ENCODE results near the gene CYP11A1. TPM values are rescaled to one million over a fixed set of nuclear protein-coding genes. Genes with fewer than 3 reads are reported as not detected.

CYP11A1 gene
- total and polyA plus RNA-seq, 10 of the 15 experiments (the other 5 are each of a cell fraction or from before 2014, with no cell fraction given): 0.11 to 1.2 (median 0.23) TPM; not detected in 5

GRCh38 chr15:74388363-74388951 is 21.0 kb upstream of the CYP11A1 start (continued):
- TF ChIP-seq, protein P1, sequence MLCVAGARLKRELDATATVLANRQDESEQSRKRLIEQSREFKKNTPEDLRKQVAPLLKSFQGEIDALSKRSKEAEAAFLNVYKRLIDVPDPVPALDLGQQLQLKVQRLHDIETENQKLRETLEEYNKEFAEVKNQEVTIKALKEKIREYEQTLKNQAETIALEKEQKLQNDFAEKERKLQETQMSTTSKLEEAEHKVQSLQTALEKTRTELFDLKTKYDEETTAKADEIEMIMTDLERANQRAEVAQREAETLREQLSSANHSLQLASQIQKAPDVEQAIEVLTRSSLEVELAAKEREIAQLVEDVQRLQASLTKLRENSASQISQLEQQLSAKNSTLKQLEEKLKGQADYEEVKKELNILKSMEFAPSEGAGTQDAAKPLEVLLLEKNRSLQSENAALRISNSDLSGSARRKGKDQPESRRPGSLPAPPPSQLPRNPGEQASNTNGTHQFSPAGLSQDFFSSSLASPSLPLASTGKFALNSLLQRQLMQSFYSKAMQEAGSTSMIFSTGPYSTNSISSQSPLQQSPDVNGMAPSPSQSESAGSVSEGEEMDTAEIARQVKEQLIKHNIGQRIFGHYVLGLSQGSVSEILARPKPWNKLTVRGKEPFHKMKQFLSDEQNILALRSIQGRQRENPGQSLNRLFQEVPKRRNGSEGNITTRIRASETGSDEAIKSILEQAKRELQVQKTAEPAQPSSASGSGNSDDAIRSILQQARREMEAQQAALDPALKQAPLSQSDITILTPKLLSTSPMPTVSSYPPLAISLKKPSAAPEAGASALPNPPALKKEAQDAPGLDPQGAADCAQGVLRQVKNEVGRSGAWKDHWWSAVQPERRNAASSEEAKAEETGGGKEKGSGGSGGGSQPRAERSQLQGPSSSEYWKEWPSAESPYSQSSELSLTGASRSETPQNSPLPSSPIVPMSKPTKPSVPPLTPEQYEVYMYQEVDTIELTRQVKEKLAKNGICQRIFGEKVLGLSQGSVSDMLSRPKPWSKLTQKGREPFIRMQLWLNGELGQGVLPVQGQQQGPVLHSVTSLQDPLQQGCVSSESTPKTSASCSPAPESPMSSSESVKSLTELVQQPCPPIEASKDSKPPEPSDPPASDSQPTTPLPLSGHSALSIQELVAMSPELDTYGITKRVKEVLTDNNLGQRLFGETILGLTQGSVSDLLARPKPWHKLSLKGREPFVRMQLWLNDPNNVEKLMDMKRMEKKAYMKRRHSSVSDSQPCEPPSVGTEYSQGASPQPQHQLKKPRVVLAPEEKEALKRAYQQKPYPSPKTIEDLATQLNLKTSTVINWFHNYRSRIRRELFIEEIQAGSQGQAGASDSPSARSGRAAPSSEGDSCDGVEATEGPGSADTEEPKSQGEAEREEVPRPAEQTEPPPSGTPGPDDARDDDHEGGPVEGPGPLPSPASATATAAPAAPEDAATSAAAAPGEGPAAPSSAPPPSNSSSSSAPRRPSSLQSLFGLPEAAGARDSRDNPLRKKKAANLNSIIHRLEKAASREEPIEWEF (IDR thresholded peaks at IDR 0.05; ENCODE audit: insufficient replicate concordance, low read depth, low read length): no peak
- TF ChIP-seq SP1 (IDR thresholded peaks at IDR 0.05; ENCODE audit: low read depth, low read length): no peak
- no peak for TF ChIP-seq TARDBP (IDR thresholded peaks at IDR 0.05; ENCODE audit: borderline replicate concordance)
- no peak for TF ChIP-seq LARP7 (IDR thresholded peaks at IDR 0.05)
- TF ChIP-seq SIN3A (IDR thresholded peaks at IDR 0.05; ENCODE audit: low read depth, low read length): no peak
